HEK293 (cell line): ENCODE results near the gene USO1.

ENCODE experiments used
- CTCF ChIA-PET: fragments of 350-600 bp; formaldehyde crosslinking; extraction: SDS; loops from one replicate; lab custom pipeline; 2021; ENCODE audit warnings: antibody characterized with exemption; lab: Yijun Ruan, JAX
- POLR2A ChIA-PET: fragments of 300-600 bp; formaldehyde crosslinking; extraction: SDS; loops from one replicate; lab custom pipeline; 2020; ENCODE audit warnings: antibody characterized with exemption, inconsistent platforms; lab: Yijun Ruan, JAX
- H3K27ac ChIP-seq: fragments of 200-500 bp; sonication (Bioruptor generic); 2 replicates; pipeline ENCODE4 v1.5.1; 2014; ENCODE audit warnings: low read depth, low read length, control low read depth, inconsistent platforms; ENCODE audit errors: extremely low read depth
- H3K36me3 ChIP-seq, 2 experiments: fragments of 200-500 bp in 1 of 2; sonication (Bioruptor generic) in 1 of 2; 1 replicate in 1 of 2; 2 replicates in 1 of 2; pipeline ENCODE4 v1.5.1; 2014 to 2017; ENCODE audit warnings: inconsistent platforms in 2 of 2, low read length in 2 of 2; ENCODE audit not compliant: control insufficient read depth in 2 of 2, insufficient read depth in 1 of 2
- H3K4me1 ChIP-seq: fragments of 200-500 bp; sonication (Bioruptor generic); 2 replicates; pipeline ENCODE4 v1.5.1; 2014; ENCODE audit warnings: mild to moderate bottlenecking, low read length, inconsistent platforms; ENCODE audit not compliant: control insufficient read depth, insufficient read depth
- H3K4me3 ChIP-seq: 2 replicates; pipeline ENCODE4 v1.5.1; 2011; ENCODE audit warnings: low read depth, mild to moderate bottlenecking, control low read depth, low read length, moderate library complexity
- H3K9me3 ChIP-seq: fragments of 200-500 bp; sonication (Bioruptor generic); 2 replicates; pipeline ENCODE4 v1.5.1; 2014; ENCODE audit warnings: low read depth, low read length, inconsistent platforms; ENCODE audit not compliant: control insufficient read depth, insufficient read depth
- GLIS2 ChIP-seq: fragments of 450-650 bp; formaldehyde crosslinking; IDR thresholded peaks from 2 replicates; pipeline ENCODE4 v1.5.1; 2016; ENCODE audit warnings: missing biosample characterization, missing genetic modification characterization
- HOXA7 ChIP-seq: sonication (generic); formaldehyde crosslinking; IDR thresholded peaks from 2 replicates; pipeline ENCODE4 v1.8.1; 2022; ENCODE audit warnings: missing genetic modification reagents, borderline replicate concordance
- PRDM4 ChIP-seq: fragments of 450-650 bp; formaldehyde crosslinking; IDR thresholded peaks from 2 replicates; pipeline ENCODE4 v1.5.1; 2017; ENCODE audit warnings: missing biosample characterization, missing genetic modification characterization
- SCRT2 ChIP-seq: fragments of 450-650 bp; formaldehyde crosslinking; IDR thresholded peaks from 2 replicates; pipeline ENCODE4 v1.5.1; 2016; ENCODE audit warnings: missing biosample characterization, missing genetic modification characterization
- SP2 ChIP-seq: fragments of 450-650 bp; formaldehyde crosslinking; IDR thresholded peaks from 2 replicates; pipeline ENCODE4 v1.5.1; 2016; ENCODE audit warnings: missing biosample characterization, missing genetic modification characterization
- ZFP41 ChIP-seq: fragments of 450-650 bp; formaldehyde crosslinking; IDR thresholded peaks from 2 replicates; pipeline ENCODE4 v1.5.1; 2016; ENCODE audit warnings: missing biosample characterization, missing genetic modification characterization, borderline replicate concordance
- ZNF121 ChIP-seq: fragments of 450-650 bp; formaldehyde crosslinking; IDR thresholded peaks from 2 replicates; pipeline ENCODE4 v1.5.1; 2016; ENCODE audit warnings: missing biosample characterization, missing genetic modification characterization
- ZNF175 ChIP-seq: fragments of 450-650 bp; formaldehyde crosslinking; IDR thresholded peaks from 2 replicates; pipeline ENCODE4 v1.5.1; 2016; ENCODE audit warnings: missing biosample characterization, missing genetic modification characterization
- ZNF19 ChIP-seq: fragments of 450-650 bp; formaldehyde crosslinking; IDR thresholded peaks from 2 replicates; pipeline ENCODE4; 2016; ENCODE audit warnings: missing biosample characterization, missing genetic modification characterization, low read depth
- ZNF202 ChIP-seq: fragments of 450-650 bp; formaldehyde crosslinking; IDR thresholded peaks from 2 replicates; pipeline ENCODE4 v1.5.1; 2016; ENCODE audit warnings: missing biosample characterization, missing genetic modification characterization, borderline replicate concordance
- ZNF362 ChIP-seq: fragments of 450-650 bp; formaldehyde crosslinking; IDR thresholded peaks from 2 replicates; pipeline ENCODE4 v1.5.1; 2016; ENCODE audit warnings: missing biosample characterization, missing genetic modification characterization
- ZNF391 ChIP-seq: fragments of 450-650 bp; formaldehyde crosslinking; IDR thresholded peaks from 2 replicates; pipeline ENCODE4 v1.5.1; 2016; ENCODE audit warnings: low read depth, missing biosample characterization, missing genetic modification characterization, borderline replicate concordance
- ZNF398 ChIP-seq: fragments of 450-650 bp; formaldehyde crosslinking; IDR thresholded peaks from 2 replicates; pipeline ENCODE4 v1.5.1; 2017; ENCODE audit warnings: missing biosample characterization, missing genetic modification characterization
- ZNF621 ChIP-seq: fragments of 450-650 bp; formaldehyde crosslinking; IDR thresholded peaks from 2 replicates; pipeline ENCODE4 v1.5.1; 2017; ENCODE audit warnings: missing biosample characterization, missing genetic modification characterization
- ZNF704 ChIP-seq: fragments of 450-650 bp; formaldehyde crosslinking; IDR thresholded peaks from 2 replicates; pipeline ENCODE4 v1.5.1; 2016; ENCODE audit warnings: missing biosample characterization, missing genetic modification characterization

The USO1 gene

GRCh38 chr4:75860606-75861005 is 136.2 kb downstream of the USO1 start:
- ChIA-PET POLR2A (no interaction called here), CTCF (no interaction called here)
- no peaks in the 10 kb centered on the region for H3K9me3 ChIP-seq
- TF ChIP-seq SCRT2 (no peak), ZFP41 (tag by site-specific recombination) (no peak), ZNF398 (tag by site-specific recombination) (no peak), ZNF362 (tag by site-specific recombination) (no peak), ZNF391 (no peak), PRDM4 (tag by site-specific recombination) (no peak), ZNF704 (no peak), ZNF19 (tag by site-specific recombination) (no peak), ZNF175 (tag by site-specific recombination) (no peak), ZNF621 (tag by site-specific recombination) (no peak), ZNF202 (tag by site-specific recombination) (no peak), SP2 (tag by site-specific recombination) (no peak), HOXA7 (CRISPR knock-in tag) (no peak), ZNF121 (tag by site-specific recombination) (no peak), GLIS2 (tag by site-specific recombination) (no peak)
- H3K4me1 ChIP-seq: no peaks in the 10 kb centered on the region
- H3K36me3 ChIP-seq: no peaks in the 10 kb centered on the region
- no peak overlapping the region for H3K27ac ChIP-seq
- no peak overlapping the region for H3K4me3 ChIP-seq
